GM21717 (cell line): Measurements from ENCODE around the gene PLEKHG4B.
"Not testable (repeated sequence)": the region's sequence is repeated elsewhere in the genome, so short reads cannot be mapped to it uniquely, and the experiment has no call there.

Experiments
- ATAC-seq: cut with Tn5 transposase; IDR thresholded peaks from one replicate; pipeline ENCODE4 v1.9.1; 2021; ENCODE audit warnings: mild to moderate bottlenecking, moderate library complexity; ENCODE audit not compliant: unreplicated experiment

PLEKHG4B gene

DNA sequence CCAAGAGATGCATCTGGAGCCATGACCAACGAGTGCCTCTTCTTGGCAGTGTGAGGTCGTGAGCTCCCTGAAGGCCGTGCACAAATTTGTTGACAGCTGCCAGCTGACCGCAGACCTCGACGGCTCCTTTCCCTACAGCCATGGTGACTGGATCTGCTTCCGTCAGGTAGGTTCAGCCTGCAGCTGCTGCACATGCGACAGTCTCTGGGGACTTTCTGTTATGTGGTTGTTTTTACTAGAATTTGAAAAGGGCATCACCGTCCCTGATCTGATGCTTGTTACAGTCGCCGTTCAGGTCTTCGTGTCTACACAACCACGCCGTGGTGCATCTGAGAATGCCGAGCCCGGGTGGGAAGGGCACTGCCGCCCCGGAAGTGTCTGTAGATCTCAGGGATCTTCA is 62.9 kb downstream of the PLEKHG4B start:
- ATAC-seq, result no peak

DNA sequence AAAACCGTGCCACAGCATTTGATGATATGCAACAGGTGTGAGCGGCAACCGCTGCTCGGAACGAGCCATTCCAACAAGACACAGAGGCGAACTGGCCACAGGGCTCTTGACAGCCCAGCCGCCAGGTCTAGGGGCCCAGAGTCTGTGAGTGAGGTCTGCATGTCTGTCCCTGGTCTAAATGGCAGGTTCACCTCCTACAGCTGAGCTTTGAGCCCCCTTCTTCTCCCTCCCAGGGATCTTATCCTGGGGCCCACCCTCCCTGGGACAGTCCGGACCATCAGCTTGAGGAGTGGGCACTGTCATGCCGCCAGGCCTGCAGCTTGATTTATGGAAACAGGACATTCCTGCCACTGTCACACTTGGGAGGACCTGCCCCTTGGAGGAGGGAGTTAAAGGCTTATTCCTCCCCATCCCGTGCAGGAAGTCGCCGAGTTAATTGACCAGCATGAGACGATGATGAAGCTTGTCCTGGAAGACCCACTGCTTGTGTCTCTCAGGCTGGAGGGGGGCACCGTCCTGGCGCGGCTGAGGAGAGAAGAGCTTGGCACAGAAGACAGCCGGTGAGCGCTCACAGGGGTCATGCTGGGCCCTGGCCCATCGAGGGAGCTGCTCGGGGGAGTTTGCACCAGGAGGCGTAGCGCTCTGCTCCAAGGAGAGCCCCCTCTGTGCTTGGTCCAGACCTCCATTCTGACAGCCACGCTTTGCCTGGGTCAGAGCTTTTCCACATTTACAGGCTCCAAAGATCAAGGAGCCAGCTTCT is 63.9 kb downstream of the PLEKHG4B start:
- ATAC-seq, result no peak

DNA sequence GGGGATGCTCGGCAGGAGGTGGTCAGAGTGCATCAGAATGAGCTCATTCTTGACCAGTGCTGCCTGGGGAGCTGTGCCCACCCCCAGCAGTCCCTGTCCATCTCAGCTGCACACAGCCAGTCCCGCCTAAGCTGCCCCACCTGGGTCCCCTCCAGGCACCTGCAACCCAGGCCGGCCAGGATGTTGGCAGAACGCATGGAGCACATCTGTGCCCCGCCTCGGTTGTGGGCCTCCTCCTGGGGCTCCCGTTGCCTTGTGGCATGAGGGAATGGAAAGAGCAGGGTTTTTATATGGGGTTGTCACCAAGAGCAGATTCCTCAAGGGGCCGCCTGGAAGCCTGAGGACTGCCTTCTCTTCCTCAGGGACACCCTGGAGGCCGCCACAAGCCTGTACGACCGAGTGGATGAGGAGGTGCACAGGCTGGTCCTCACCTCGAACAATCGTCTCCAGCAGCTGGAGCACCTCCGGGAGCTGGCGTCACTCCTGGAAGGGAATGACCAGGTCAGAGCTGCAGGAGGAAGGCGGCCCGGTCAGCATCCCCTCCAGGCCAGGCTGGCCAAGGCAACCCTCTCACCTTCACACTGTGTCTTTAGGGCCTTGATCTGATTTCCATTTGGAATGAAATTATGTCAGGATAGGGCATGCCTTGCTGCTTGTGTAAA is 64.6 kb downstream of the PLEKHG4B start:
- no peak for ATAC-seq

DNA sequence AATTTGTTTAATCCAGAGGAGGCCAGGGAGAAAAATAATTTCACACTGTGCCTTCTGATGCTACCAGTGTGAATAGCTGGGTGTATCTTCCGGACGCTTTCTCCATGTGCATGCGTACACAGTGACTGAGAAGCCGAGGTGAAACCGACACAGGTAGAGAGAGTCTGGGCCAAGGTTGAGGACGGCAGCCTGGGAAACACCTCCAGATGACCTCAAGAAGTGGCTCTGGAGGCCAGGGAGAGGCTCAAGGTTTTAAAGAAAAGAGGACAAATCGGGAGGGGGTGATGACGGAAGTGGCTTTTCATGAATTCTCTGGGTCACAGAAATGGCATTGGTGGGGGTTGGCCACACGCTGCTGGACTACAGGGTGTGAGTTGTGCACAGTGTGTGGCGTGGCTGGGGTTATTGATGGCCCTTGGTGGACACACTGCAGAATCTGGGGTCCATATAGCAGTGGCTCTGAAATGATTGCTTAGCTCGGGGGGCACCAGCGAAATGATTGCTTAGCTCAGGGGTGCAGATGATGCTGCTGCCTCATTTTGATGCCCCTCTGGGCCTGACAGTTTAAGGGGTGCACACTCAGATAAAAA is 65.3 kb downstream of the PLEKHG4B start:
- ATAC-seq, result no peak

DNA sequence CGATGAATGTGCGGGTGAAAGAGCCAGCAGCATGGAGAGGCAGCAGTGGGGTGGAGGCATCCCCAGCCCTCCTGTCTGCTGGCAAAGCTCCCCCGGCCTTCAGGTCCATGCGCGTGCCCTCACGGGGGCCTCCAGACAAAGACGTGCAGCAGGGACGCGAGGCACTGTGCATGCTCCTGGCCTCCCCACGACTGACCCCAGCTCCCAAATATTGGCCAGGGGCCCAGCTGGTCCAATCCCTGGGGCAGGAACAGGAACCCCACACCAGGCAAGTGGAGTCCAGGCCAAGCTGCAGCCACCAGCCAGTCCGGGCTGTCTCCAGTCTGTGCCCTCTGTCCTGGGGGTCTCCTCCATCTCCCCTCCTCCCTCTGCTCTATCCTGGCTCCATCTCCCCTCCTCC is 65.8 kb downstream of the PLEKHG4B start:
- ATAC-seq, result no peak

DNA sequence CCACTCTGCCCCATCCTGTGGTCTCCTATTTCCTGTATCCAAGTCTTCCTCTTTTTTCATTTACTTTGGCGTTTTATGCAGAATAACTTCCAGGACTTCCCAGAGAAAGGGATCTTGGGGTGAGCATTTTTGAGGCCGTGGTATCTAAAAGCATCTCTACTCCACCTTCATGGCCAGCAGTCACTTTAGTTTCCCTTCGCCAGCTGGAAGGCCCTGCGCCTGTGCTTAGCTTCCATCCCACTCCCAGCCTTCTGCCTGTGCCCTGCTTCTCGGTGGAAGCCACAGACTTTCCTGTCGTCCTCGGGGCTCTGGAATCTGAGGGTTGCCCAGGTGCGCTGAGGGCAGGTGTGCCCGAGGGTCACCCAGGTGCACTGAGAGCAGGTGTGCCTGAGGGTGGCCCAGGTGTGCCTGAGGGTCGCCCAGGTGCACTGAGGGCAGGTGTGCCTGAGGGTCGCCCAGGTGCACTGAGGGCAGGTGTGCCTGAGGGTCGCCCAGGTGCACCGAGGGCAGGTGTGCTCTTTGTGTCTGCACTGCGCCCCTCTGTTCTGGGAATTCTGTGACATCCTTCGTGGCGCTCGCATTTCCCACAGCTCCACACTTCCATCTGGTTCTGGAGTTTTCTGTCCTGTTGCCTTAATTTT is 67.0 kb downstream of the PLEKHG4B start:
- ATAC-seq, result no peak

DNA sequence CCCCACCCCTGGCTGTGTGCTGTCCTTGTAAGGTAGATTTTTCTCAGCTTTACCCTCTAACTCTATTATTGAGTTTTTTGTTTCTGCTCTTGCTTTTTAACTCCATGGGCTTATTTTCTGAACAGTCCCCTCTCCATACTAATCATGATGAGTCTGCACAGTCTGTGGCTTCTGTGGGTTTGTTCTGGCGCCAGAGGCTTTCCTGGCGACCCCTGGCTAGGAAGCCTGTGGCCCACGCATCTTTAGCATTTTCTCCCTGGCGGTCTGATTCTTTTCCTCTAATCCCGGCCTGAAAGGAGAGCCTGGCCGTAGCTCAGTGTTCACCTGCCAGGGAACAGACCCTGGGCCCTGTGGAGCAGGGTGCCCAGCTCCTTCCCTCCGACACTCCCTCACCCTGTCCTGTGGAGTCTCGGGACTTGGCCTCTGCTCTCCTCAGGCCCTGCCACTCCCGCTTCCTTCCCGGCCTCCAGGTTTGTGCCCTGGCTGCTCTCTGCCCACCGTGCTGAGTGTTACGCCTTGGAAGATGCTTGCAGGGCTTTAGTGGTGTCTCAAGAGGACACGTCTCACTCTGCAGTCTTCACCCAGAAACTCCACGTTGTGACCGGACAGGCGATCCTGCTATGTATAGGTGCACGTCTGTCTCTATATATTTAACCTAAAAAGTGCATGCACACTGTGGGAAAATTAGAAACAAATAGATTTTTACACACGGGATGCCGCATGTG is 67.6 kb downstream of the PLEKHG4B start:
- no peak for ATAC-seq

DNA sequence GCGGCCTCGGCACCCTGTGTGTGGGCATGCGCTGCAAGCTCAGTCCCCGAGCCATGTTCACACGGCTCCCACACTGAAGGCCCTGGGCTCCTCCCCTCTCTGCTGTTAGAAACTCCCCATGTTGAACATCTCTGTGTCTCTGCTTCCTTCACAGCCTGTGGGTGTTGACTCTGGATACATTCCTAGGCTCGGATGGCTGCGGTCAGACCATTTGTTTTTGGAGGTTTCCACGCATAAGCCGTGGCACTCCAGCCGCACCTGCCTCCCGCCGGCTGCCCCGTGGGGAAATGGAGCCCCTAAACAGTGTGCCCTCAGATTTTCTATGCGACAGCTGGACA is 68.2 kb downstream of the PLEKHG4B start:
- ATAC-seq, result no peak

DNA sequence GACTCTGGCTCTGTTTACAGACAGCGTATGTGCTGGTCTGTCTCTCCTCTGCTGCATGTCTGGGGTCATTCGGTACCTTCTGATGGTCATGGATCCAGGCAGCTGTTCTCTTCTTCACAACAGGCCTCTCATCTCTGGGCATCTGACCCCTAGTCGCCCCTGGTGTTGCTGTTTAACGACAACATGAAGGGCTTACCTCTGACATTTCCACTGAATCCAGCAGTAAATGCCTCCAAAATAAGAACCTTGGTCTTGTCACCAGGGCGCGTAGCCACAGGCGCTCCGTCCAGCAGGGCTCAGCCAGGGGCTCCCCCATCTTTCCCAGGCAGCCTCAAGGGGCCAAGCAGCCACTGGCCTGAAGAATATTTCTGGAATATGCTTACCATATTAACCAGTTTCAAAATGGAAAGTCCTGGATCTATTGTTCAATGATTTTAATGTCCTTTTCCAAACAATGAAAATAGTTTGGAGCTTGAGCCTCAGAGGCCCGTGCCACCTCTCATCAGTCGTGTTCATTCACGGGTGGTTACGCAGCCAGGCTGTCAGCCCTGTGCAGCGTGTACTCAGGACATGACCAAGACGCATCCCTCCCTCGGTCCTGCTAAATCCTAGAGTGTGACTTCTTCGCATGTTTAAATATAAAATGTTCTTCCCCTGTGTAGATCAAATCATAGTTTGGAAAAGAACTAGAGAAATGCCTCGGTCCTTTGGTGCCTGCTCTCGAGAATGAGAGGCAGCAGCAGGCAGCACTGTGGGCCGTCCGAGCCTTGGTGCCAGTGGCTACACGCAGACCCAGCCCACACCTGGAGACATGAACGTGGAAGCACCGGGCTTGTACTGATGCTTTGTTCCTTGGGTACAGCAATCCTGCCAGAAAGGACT is 69.2 kb downstream of the PLEKHG4B start:
- ATAC-seq, result no peak

DNA sequence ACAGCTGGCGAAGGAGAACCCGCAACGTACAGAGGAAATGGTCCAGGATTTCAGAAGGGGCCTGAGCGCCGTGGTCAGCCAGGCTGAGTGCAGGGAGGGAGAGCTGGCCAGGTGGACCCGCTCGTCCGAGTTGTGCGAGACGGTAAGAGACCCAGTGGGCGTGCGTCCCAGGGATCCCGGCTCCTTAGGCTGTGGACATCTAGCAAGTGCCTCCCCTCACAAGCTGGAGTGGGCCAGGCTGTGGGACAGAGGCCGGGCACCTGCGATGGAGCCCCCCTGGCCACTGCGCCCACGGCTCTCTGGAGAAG is 69.8 kb downstream of the PLEKHG4B start:
- ATAC-seq, result no peak

DNA sequence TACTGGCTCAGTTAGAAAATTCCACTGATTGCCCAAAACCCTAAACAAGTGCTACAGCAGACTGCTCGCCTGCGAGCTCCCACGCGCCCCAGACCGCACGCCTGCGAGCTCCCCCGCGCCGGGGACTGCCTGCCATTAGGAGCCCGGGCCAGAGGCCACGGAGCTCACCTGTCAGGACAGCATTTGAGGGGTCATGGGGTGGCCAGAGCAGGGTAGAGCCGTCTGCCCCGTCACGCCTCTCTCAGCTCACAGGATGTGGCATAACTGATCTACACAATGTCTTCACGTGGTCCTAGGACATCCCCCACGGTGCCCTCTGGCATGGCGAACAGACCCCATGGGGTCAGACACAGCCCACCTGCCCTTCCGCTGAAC is 70.2 kb downstream of the PLEKHG4B start:
- ATAC-seq, result no peak

DNA sequence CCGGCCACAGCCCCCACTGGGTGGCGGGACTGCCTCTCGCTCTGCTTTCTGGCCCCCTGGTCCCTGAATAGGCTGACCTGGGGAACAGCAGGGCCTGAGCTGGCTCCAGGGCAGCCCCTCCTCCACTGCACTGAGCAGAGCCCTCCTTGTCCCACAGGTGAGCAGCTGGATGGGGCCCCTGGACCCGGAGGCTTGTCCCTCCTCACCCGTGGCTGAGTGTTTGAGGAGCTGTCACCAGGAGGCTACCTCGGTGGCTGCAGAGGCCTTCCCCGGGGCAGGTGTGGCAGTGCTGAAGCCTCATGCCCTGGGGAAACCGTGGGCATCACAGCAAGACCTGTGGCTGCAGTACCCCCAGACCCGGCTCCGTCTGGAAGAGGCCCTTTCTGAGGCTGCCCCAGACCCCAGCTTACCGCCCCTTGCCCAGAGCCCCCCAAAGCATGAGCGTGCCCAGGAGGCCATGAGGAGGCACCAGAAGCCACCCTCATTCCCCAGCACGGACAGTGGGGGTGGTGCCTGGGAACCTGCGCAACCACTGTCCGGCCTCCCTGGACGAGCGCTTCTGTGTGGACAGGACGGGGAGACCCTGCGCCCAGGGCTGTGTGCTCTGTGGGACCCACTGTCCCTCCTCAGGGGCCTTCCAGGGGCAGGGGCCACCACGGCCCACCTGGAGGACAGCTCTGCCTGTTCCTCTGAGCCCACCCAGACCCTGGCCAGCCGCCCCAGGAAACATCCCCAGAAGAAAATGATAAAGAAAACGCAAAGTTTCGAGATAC is 70.8 kb downstream of the PLEKHG4B start:
- no peak for ATAC-seq

DNA sequence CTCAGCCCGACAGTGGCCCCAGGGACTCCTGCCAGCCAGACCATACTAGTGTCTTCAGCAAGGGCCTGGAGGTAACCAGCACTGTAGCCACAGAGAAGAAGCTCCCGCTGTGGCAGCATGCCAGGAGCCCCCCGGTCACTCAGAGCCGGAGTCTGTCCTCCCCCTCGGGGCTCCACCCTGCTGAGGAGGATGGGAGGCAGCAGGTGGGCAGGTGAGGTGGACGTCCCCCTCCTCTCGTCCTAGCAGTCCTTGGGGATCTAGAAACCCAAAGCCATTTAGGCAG is 71.3 kb downstream of the PLEKHG4B start:
- ATAC-seq, result no peak

DNA sequence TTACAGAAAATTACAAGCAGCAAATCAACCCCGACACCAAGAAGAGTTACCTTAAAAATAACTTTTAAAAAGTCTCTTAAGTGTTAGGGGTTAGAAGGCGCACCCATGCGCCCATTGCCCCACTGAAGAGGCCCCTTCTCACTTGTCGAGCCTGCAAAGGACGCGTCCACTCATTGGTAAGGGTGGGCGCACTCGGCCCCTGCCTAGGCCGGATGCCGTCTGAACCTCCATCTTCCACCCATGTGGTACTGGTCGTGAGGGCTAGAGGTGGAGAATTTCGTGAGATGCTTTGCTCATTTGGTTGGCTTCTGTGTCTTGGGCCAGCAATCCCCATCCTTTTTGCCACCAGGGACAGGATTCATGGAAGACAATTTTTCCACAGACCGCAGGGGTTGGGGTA is 71.9 kb downstream of the PLEKHG4B start:
- no peak for ATAC-seq

DNA sequence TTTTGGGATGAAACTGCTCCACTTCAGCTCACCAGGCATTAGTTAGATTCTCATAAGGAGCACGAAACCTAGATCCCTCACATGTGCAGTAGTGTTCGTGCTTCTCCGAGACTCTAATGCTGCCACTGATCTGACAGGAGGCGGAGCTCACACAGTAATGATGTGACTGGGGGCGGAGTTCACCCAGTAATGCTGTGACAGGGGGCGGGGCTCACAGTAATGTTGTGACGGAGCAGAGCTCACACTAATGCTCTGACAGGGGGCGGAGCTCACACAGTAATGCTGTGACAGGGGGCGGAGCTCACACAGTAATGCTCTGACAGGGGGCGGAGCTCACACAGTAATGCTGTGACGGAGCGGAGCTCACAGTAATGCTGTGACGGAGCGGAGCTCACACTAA is 72.3 kb downstream of the PLEKHG4B start:
- ATAC-seq, result no peak

DNA sequence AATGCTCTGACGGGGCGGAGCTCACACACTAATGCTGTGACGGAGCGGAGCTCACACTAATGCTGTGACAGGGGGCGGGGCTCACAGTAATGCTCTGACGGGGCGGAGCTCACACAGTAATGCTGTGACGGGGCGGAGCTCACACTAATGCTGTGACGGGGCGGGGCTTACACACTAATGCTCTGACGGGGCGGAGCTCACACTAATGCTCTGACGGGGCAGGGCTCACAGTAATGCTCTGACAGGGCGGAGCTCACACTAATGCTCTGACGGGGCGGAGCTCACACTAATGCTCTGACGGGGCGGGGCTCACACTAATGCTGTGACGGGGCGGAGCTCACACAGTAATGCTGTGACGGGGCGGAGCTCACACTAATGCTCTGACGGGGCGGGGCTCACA is 72.8 kb downstream of the PLEKHG4B start:
- not testable (repeated sequence) for ATAC-seq

DNA sequence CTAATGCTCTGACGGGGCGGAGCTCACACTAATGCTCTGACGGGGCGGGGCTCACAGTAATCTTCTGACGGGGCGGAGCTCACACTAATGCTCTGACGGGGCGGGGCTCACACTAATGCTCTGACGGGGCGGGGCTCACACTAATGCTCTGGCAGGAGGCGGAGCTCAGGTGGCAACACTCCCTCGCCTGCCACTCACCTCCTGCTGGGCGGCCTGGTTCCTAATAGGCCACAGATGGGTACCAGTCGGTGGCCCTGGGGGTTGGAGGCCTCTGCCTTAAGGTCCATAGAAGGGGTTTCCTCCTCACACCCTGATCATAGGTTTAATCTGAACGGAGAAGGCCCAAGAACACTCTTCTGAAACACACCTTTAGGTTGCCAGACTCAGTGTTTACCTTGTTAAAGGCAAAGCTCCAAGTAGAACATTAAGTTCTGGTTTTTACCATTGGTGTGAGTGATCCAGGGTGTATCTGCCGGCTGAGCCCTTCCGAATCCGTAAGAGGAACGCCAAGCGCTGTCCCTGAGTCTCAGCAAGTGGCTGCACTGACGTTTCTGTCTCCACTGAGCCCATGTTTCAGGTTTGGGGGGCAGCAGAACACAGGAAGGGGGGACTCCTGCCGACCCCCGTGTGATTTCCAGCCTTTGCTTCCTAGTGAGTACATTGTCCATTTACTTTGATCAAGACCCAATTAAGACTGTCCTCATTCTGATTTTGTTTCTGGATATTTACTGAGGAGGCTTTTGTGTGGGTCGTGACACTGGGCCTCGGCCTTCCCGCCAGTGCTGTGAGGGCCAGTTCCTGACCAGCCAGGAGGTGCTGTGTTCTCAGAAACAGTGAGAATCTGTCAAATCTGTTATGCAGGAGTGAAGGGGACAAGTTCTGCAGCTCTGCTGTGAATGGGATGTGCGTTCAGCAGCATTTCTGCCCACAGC is 74.7 kb downstream of the PLEKHG4B start:
- ATAC-seq, result no peak

DNA sequence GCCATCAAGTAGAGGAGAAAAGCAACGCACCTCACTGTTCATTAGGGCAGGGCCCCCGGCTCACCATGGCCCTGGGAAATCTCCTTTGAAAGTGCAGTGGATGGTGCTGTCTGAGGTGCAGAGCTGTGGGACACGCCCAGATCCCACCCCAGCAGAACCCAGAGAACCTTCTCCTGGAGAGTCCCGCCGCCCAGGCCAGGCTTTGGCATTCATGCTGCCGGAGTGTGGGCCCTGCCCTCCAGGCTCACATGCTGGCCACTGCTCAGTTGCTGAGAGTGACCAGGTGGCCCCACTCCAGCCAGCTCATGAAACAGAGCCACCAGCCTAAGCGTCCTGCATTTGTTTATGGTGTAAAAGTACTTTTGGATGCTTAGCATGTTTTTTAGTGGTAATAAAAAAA is 75.5 kb downstream of the PLEKHG4B start:
- no peak for ATAC-seq
